GM06990 (cell line): Measurements from ENCODE around the gene TXNRD1.

Source experiments
- DNase-seq: peaks from one replicate; pipeline ENCODE4 v3.0.0-alpha.2; 2011; ENCODE audit not compliant: insufficient read length; ENCODE audit errors: extremely low read depth
- H3K27me3 ChIP-seq: replicated peaks from 2 replicates; pipeline ENCODE4 v1.6.0; 2011; ENCODE audit warnings: low read length; ENCODE audit not compliant: control insufficient read depth, insufficient read depth
- H3K36me3 ChIP-seq: 2 replicates; pipeline ENCODE4 v1.5.1; 2011; ENCODE audit warnings: low read length; ENCODE audit not compliant: control insufficient read depth, insufficient read depth
- H3K4me3 ChIP-seq: replicated peaks from 2 replicates; pipeline ENCODE4 v1.5.1; 2011; ENCODE audit warnings: low read depth, mild to moderate bottlenecking, control low read depth, low read length
- CTCF ChIP-seq: IDR thresholded peaks from 2 replicates; pipeline ENCODE4 v1.5.1; 2011; ENCODE audit warnings: low read length, control low read depth, mild to moderate bottlenecking, inconsistent platforms; ENCODE audit not compliant: insufficient read depth, poor library complexity, severe bottlenecking

TXNRD1 gene

GRCh38 chr12:104313568-104314241, 98.1 kb downstream of the TXNRD1 start:
- Histone ChIP-seq H3K36me3 (peaks cover 10% of the 10 kb centered on the region), H3K27me3 (no peaks in the 10 kb centered on the region), H3K4me3 (no peak overlapping the region)
- no peak for TF ChIP-seq CTCF
- DNase-seq = no peak

- peaks cover 10% of the 10 kb centered on the region for H3K36me3 ChIP-seq
- no peaks in the 10 kb centered on the region for H3K27me3 ChIP-seq
- no peak for DNase-seq
- TF ChIP-seq CTCF = no peak
- H3K4me3 ChIP-seq = no peak overlapping the region
Observed at GRCh38 chr12:104314242-104314614, 98.6 kb downstream of the TXNRD1 start.

GRCh38 chr12:104315326-104316224, 100.0 kb downstream of the TXNRD1 start:
- no peak for TF ChIP-seq CTCF
- no peak for DNase-seq
- peaks cover 10% of the 10 kb centered on the region for H3K36me3 ChIP-seq
- no peak overlapping the region for H3K4me3 ChIP-seq
- H3K27me3 ChIP-seq = no peaks in the 10 kb centered on the region

- TF ChIP-seq CTCF = no peak
- H3K4me3 ChIP-seq = no peak overlapping the region
- DNase-seq = no peak
- H3K36me3 ChIP-seq = peaks cover 15% of the 10 kb centered on the region
- H3K27me3 ChIP-seq = no peaks in the 10 kb centered on the region
Observed at GRCh38 chr12:104316936-104317335, 101.4 kb downstream of the TXNRD1 start.

GRCh38 chr12:104317538-104318210, 102.1 kb downstream of the TXNRD1 start:
- no peak for DNase-seq
- no peak for TF ChIP-seq CTCF
- Histone ChIP-seq H3K36me3 (peaks cover 15% of the 10 kb centered on the region), H3K27me3 (no peaks in the 10 kb centered on the region), H3K4me3 (no peak overlapping the region)
